ENCODE measurements around the gene DOCK2. TPM values are rescaled to one million over a fixed set of nuclear protein-coding genes. Genes with fewer than 3 reads are reported as not detected.

DOCK2 gene
- total RNA-seq, 1 donor from 2014 or later = 11.5 TPM

DNA sequence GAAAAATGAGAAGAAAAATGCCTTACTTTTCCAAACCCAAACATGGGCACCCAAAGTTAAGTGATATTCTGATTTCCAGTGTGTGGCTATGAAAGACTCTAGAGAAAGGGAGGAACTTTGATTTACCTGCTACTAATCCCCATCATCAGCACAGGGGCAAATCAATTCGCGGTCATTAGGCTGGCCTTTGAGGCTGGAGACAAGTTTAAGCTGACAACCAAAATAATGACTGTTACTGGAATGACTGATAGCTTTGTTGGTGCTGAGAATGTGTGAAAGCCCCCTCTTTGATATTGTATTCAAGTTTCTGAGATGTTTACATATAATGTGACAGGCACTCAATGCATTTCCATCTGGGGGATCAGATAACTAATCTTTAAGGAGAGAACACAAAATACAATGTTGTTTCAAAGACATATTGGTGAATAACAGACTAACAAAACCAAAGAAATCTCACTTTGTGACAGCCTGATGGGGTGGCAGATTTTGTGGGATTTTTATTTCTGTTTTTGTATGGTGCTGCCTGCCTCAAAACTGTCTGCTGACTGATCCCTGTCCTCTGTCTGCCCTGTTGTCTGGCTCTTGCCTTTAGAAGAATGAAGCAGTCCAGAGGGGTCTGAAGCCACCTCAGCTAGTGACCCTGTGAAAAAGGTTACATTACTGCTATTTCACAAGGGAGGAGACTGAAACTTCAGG lies 355.9 kb downstream of the DOCK2 start:
- no peak for DNase-seq

DNA sequence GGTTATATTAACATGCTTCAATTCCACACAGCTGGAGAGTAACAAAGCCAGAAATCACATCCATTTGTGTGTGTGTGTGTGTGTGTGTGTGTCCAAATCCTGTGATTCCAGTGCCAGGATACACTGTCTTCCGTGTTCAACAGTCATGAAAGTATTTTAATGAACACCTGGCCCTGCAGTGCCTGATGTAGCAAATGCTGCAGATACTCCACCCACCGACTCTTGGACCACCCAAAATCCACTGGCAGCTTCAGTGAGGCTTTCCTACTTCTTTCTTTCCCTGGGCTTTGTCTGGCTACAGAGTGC lies 356.4 kb downstream of the DOCK2 start:
- peak; percentile 55 for DNase-seq

DNA sequence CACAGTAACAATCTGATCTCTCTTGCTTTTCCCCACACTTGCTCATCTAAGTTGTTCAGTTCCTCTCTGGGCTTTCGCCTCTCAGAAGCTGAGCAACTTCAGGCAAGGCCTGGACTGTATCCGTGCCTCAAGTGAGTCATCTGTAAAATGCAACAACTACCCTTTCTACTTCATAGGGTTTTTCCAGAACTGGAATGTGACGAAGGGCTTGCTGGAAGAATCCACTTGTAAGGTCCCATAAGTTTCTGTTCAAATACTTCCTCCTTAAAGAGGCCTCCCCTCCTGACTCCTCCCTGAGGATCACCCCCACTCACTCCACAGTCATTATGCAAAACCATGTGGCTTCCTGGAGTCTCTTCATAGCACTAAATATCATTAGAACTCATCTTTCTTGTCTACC lies 360.7 kb downstream of the DOCK2 start:
- DNase-seq = no peak

DNA sequence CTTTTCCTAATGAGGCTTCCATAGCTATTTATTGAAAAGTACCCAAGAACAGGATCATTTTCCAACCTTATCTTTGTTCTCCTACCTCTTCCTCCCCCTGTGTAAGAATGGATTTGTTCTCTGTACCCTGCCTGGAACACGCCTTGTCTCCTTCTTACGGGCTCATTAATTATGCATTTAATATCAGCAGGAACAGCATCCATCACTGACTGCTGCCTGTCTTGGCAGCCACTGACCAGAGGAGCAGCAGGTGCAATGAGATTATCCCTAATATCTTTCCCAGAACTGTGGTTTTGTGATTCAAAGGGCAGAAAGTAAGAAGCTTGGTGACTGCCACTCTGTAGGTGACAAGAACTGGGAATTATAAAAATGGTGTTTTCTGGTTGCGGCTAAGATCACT lies 362.5 kb downstream of the DOCK2 start:
- no peak for DNase-seq

DNA sequence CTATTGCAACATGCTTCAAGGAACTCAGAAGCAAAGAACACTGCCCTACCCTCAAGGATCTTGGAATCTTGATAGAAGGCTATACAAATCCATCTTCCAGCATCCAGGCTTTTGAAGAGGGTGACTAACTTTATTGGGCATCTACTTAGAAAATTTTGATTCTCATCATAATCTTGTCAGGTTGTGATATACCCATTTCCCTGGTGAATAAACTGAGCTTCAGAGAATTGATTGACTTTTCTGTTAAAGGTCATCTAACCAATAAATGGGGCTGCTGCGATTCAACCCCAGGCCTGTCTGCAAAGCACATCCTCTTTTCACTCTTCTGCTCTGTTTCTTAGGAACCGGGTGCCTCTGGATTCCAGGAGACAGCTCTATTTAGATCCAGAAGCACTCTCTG lies 363.1 kb downstream of the DOCK2 start:
- DNase-seq = no peak

DNA sequence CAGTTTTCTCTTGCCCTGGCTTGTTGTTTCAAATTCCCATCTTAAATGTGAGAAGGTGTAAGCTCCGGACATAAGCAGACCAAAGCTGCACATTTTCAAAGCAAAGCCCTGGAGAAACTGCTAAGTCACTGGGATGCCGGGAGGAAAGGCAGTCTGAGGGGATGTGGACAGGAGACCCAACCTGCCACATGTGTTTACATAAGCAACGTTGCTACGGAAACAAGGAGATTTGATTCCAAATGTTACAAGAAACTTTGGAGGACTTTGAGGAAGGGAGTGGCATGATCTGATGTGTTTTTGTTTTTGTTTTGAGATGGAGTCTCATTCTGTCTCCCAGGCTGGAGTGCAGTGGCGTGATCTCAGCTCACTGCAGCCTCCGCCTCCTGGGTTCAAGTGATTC lies 368.9 kb downstream of the DOCK2 start:
- peak; percentile 17 for DNase-seq

DNA sequence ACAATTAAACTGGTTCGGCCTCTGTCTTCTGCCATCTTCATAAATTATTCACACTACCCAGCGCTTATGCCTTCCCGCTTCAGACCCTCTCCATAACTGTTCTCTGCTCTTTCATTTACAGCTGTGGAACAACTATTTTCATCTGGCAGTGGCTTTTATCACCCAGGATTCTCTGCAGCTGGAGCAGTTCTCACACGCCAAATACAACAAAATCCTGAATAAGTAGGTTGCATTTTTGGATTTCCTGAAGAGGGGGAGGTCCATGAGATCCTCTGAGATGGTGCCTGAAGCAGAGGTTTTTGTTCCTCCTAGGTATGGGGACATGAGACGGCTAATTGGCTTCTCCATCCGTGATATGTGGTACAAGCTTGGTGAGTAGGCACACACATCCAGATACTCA lies 371.3 kb downstream of the DOCK2 start:
- DNase-seq = no peak

DNA sequence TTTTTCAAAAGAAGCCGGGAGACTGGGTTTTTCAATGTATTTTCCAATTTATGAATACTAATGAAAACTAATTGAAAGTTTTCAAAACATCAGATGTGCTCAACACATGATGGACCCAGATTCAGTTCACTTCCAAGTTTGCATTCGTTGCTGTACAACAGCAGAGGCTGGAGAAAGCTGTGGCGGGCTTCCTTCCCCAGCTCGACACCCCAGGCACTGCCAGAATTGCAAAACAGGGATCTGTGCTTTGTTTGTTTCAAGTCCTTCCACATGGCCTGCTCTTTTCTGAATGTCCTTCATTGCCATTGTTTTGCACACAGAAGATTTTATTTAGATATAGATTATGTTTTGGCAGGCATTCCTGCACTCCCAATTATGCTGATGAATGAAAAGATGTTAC lies 373.5 kb downstream of the DOCK2 start:
- DNase-seq = peak; percentile 49

DNA sequence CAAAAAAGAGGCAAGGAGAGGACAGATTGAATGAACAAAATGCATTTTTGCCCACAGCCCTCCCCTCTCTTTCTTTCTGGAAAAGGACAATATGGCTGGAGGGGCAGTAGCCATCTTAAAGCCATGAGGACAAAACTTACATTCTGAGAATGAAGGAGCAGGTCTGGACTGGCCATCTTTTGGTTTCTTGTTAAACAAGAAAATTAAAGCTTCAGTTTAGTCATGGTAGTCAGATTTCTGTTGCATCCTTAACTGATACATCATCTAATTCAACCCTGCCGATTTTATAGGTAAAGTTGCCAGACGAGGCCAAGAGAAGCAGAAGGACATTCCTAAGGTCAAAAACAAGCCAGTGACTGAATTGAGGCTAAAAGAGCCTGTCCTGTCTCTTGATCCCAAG lies 374.7 kb downstream of the DOCK2 start:
- DNase-seq = no peak

DNA sequence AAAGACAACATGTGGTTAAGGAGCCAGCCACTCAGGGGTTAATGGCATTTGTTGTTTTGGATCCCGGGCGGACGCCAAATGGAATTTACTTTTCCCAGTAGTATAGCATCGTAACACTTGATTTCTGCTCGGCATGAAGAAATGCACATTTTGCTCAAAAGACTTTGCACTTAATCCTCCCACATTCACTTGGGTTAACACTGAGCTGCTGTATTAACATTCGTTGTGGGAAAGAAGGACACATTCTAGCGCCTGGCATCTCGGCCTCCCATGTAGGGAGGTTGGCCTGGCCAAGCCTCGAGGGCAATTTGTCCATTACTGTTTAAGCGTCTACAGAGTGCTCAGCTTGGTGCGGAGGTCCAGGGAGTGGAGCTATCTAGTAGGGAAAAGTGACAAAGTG lies 375.5 kb downstream of the DOCK2 start:
- no peak for DNase-seq

DNA sequence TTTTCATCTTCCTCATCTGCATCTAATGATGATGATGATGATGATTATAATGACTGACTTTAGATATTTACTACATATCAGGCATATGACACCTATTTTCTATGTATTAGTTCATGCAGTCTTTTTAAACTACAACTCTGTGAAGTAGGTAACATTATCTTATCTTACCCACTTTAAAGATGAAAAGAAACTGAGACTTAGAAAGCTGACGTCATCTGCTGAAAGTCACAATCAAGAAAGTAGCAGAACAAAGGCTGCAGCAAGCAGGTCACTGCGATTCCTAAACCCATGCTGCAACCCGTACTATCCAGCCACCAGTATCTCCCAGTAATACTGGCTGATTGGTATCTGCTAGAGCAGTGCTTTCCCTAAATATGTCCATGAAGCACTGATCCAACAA lies 383.3 kb downstream of the DOCK2 start:
- DNase-seq = no peak

DNA sequence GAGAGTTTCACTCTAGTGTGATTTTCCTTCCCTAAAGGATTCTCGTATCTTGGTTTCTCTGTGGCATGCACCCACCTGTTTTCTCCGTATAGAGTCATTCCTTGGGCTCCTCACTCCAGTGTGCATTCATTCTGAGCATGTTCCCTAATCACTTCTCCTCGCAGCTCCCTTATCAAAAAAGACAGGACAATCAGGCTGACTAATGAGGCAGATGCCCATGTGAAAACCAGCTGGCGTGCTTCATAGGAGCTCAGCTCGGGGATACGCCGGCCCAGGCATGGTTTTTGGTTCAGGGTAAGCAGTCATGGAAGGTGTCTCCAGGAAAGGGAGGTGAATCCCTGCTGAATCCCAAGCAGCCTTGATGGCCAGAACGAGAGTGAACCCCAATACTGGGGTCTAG lies 384.4 kb downstream of the DOCK2 start:
- no peak for DNase-seq

DNA sequence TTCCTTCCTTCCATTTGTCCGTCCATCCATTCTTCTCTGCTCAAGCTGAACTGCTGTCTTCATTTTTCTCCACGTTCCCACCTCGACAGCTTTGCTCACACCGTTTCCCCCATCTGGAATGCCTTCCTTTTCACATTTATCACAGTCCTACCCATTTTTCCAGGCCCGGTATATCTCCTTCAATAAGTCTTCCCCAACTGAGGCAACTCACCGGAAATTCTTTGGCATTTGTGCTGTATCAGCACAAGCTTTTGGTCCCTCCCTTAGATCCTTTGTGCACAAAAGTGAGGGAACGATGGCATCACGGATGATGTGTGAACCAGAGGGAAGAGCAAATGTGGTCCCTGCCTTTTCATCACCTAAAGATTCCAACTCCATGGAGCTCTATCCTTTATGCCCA lies 388.8 kb downstream of the DOCK2 start:
- no peak for DNase-seq

DNA sequence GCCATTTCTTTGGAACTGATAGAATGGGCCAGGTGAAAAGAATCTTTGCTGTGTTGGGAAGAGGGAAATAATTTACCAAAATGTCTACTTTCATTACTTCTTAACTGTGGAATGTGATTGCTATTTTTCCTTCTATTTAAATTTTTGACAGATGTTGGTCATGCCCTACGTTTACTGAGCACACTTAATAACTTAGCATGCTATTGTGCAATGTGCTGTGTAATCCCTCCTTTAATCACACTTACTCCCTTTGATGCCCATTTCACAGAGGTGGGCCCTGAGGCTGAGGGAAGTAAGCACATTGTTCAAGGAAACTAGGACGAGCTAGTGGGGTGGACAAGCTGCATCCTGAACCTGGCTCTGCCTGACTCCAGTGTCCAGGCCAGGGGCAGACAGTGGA lies 391.0 kb downstream of the DOCK2 start:
- DNase-seq = no peak

DNA sequence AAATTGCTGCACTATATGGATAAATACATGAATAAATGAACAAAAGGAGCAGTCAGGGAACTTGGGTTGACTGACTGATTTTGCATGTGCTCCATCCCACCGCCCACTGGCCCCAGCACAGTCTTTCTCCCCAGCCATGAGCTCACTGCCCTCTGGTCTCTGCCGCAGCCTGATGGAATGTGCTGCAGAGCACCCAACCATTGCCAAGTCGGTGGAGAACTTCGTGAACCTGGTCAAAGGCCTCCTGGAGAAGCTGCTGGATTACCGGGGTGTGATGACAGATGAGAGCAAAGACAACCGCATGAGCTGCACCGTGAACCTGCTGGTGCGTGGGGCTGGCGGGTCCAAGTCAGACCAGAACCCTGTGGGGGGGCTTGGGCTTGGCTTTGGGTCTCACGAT lies 397.2 kb downstream of the DOCK2 start:
- no peak for DNase-seq

DNA sequence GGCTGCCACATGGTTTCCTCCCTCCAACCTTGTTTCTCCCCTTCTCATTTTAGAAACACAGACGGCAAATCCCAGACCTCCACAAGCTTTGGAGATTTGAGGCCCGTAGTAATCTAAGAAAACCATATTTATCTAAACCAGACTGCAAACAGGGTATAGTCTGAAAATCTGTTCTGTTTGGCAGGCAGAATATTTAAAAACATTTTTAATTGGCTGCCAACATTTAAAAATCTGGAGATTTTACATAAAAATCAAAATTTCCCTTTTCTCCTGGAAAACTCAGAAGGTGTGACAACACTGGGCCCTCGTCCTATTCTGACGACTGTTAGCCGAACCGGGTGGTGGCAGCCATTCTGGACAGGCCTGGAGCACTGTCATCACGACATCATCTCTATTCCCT lies 401.2 kb downstream of the DOCK2 start:
- no peak for DNase-seq

DNA sequence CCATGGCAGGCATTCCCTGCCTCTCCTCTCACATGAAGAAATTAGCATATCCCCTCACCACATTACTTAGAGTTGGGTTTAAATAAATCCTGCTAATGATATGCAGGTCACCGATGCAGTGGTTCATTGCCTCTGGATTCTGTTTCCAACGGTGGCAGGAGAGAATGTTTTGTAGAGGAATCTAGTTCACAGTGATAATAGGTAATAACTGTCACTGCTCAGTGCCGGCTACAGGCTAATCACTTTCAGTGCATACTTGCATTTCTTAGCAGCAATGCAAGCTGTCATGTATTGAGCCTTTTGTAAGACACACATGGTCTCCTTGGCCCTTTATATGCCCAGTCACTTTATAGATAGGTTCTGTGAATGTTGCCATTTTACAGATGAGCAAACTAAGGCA lies 402.8 kb downstream of the DOCK2 start:
- no peak for DNase-seq

DNA sequence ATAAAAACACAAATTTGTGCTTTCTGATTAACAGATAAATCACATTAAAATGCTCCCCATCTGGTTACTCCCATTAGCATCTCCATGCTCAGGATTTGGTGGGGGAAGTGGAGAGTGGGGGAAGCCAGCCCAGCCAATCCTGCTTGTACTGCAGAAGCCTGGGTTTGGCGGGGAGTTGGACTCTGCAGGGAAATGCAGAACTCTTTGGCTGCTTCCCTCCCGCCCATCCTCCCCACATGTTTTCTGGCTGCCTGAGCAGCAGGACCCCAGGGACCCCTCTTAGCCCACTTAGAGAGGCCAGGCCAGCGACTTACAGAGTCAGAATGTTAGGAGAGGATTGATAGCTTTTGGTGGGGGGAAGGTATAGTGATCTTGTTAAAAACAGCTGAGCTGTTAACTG lies 409.2 kb downstream of the DOCK2 start:
- peak; percentile 53 for DNase-seq

DNA sequence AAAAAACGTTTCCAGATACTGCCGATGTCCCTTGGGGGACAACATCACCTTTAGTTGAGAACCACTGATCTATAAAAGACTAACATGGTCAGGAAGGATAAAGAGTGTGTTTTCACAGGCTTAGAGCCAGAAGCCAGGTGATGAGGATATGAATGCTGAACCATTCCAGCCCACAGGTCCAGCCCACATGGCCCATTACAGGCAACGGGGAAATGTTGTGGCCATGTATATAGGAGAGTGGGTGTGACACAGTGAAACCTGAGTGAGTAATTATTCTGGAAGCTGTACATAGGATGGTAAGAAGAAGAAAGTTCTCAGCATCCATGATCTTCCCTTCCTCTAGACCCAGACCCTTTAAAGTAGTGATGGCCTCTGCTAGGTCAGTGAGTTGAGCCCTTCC lies 412.6 kb downstream of the DOCK2 start:
- no peak for DNase-seq

DNA sequence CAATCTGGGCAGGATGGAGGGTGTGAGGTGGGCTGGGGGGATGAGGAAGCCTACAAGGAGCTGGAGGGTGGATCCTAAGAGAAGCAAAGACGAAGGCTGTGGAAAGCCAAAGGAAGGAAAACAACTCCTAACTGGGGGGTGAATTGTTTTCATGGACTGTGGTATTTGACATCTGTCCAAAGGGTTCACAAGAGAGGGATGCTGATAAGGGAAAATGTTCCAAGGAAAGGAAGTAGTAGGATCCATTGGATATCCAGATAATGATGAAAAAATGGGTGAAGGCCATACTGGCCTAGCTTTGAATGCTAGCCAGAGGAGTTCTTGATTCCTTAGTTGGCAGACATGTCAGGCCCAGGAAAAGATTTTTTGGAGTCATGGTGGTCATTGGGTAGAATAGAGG lies 416.8 kb downstream of the DOCK2 start:
- no peak for DNase-seq

DNA sequence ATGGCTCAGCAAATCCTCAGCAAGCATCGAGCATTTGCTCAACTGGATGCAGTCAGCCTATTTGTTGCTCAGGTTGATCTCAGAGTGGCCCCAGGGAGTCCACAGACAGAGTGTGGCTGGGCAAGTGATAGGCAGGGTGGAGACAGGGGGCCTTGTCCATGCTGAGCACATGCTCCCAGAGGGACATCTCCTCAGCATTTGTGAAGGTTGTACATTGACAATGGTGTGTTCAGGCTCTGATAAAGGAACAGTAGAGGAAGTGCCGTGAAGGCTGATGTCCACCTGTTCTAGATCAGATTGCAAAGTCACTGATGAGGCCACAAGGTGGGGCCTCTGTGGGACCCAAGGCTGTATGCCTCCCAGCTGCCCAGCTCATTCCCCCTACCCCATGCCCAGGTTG lies 418.5 kb downstream of the DOCK2 start:
- no peak for DNase-seq

DNA sequence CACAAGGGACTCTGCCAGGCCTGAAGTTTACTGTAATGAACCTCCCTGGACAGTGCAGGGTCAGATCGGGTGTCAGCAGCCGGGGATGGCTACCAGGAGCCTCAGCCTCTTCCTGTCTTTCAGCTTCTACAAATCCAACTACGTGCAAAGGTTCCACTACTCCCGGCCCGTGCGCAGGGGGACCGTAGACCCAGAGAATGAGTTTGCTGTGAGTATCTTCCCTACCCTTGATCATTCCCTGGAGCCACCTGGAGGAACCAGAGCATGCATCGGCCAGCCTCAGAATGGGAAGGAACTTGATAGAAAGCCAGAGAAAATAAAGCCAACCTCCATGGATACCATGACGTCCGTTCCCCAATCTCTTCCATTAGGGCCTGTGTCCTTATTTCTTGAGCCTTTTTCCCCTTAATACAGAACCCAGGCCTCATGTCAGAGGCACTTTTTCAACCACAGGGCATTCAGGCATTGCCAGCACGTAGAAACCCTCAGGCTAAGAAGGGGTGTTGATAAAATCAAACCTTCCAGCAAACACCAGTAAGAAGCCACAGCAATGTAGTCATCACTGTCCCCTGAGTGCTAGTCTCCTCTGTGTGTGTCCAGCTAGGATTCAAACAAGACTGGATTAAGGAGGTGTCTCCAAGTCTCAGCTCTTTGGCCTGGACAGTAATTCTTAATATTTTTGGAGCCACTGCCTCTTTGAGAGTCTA lies 419.6 kb downstream of the DOCK2 start:
- DNase-seq = no peak

DNA sequence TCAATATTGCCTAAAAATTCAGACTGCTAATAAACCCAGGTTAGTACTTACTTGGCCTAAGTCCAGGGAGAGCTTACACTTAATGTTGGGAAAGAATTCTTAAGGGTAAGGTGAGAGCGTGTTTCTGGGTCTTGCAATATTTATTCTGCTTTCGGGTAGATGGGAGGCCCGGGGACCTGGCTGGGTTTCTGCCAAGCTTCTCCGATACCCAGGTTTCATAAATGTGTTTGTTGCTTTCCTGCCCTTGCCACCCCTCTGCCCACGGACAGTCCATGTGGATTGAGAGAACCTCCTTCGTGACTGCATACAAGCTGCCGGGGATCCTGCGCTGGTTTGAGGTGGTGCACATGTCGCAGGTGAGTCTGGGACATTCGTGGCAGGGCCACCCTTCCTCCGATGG lies 420.2 kb downstream of the DOCK2 start:
- no peak for DNase-seq

DNA sequence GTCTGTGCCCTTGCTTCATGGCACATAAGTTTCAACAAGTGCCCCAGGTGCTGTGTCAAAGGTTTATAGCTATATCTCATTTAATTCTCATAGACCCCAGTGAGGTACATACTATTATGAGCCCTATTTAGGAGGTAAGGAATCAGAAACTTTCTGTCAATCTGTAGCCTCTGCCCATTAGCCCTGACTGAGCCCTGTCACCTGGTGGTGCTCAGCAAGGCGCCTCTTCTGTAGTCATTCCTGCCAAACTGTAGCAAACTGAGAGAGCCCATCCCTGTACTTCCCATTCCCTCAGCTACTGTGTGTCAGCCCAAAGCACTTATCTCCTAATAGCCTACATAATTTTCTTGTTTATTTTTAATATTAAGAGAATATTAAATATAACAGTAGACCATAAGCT lies 422.1 kb downstream of the DOCK2 start:
- DNase-seq = no peak

DNA sequence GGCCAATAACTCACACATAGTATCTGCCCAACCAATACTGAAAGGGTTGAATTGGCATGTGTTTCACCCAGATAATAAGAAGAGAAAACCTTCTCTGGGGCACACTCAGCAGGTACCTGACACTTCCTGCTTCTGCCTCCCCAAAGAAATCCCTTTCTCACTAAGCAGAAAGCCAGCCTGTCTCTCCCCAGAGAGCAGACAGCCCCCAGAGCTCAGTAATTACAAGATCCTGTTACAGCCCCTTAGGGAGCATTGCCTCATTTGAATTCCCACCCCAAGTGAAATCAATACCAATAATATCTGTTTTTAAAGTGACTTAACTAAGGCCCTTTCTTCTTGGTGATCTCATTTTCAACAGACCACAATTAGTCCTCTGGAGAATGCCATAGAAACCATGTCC lies 430.1 kb downstream of the DOCK2 start:
- no peak for DNase-seq
